NCI-H69 (cell line): ENCODE results near the gene PPP1R14C.
A peak's percentile ranks its signal among the peaks of the same experiment; 100 is the strongest.
"Not testable (repeated sequence)": the region's sequence is repeated elsewhere in the genome, so short reads cannot be mapped to it uniquely, and the experiment has no call there.

Experiments used
- DNase-seq: peaks from one replicate; lab custom pipeline; 2025; lab: John Stamatoyannopoulos, UW

The PPP1R14C gene

GRCh38 chr6:150169181-150169580 is 26.3 kb downstream of the PPP1R14C start:
- DNase-seq, result no peak

DNA sequence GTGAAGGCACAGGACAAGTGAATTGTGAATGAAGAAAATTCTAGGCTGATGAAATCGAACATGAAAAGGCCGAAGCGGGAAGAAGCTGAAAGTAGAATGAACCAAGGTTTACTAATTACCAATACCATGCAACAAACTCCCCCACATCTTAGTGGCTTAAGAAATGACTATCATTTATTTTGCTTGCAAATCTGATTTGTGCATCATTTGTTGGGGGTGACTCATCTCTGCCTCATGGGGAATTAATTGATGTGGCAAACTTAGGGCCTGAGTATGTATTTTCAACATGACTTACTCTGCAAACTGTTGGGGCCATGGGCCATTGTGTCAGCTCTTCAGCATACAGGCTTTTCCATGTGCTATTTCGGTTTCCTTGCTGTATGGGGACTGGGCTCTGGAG is 26.8 kb downstream of the PPP1R14C start:
- peak; percentile 17 for DNase-seq

- DNase-seq, result no peak
Measured at GRCh38 chr6:150172929-150173328, 30.1 kb downstream of the PPP1R14C start.

- peak; percentile 79 for DNase-seq
Measured at GRCh38 chr6:150175586-150176151, 32.8 kb downstream of the PPP1R14C start.

- DNase-seq, result peak; percentile 79
Measured at GRCh38 chr6:150176152-150176551, 33.3 kb downstream of the PPP1R14C start.

DNA sequence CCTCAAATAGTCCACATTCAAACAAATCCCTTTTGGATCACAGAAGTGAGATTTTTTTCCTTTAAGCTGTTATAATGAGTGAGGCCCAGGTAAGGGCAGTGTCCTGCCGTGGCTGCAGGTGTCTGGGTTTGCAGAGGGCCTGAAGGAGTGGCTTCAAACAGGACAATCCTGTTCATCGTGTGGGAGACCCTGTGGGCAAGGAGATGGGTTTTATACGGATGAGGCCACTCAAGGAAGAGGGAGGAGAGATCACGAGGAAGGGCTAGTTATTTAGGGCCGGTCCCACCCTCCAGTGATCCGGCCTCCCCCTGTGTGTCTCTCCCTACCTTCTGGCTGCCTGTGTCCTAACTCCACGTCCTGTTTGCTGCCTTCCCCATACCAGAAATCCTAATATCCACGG is 33.8 kb downstream of the PPP1R14C start:
- DNase-seq, result no peak

- no peak for DNase-seq
Measured at GRCh38 chr6:150177259-150177951, 34.6 kb downstream of the PPP1R14C start.

DNA sequence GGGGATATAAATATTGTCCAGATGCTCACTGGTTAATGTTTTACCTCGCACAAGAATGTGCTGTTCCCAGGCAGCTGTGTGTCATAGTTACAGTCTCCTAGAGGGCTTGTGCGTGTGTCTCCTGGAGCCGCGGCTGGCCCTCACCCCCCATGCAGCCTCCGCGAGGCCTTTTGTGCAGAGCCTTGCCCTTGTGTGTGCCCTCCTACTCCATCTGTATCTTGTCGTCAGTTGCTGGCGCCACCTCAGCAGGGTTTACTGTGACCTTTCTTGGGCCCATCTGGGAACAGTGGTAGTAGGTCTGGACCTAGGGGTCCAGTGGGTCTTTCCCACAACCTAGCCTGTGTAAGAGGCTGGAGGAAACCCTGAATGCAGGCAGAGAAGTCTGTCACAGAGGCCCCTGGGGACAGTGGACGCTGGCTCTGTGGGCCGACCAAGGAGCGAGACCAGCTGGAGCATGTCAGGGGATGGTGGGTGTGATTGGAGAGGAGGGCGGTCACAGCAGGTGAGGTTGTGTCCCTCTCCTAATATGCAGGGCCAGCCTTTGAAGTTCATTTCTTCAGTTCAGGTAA is 35.2 kb downstream of the PPP1R14C start:
- DNase-seq, result peak; percentile 66

DNA sequence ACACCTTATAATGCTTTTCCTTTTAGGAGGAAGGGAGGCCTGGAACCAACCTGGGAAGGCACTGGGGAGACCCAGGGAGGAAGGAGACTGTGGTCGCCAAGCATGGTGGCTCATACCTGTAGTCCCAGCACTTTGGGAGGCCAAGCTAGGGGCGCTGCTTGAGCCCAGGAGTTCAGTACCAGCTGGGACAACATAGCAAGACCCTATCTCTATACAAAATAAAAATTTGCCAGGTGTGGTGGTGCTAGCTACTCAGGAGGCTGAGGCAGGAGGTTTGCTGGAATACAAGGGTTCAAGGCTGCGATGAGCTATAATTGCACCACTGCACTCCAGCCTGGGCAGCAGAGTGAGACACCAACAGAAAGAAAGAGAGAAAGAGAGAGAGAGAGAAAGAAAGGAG is 36.2 kb downstream of the PPP1R14C start:
- no peak for DNase-seq

DNA sequence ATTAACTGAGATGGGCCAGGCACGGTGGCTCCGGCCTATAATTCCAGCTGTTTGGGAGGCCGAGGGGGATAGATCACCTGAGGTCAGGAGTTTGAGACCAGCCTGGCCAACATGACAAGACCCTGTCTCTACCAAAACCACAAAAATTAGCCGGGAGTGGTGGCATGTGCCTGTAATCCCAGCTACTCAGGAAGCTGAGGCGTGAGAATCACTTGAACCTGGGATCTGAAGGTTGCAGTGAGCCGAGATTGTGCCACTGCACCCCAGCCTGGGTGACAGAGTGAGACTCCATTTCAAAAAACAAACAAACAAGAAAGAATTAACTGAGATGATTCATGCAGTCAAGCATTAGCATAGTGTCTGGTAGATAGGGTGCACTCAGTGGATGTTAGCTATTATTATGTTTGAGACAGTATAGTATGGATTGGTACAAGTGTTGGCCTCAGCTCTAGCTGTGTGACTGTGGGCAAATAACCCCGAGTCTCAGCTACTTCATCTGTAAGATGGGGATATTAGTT is 37.1 kb downstream of the PPP1R14C start:
- DNase-seq, result not testable (repeated sequence)

DNA sequence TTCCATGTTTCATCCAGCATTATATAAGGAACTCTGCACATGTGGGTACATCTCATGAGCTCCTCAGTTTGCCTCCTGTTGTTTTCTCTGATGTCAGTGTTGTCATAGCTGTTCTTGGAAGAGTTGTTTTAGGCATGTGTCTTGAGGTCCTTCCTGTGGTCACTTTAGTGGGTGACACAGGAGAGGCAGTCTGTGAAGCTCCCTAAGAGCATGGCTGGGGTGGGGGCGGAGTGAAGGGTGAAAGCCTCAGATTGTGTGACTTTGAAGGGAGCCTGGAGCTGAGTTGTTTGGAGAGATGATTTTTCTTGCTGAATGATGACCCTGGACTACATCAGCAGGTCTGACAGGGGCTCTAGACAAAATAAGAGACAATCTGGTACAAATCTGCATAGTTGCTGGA is 37.7 kb downstream of the PPP1R14C start:
- DNase-seq, result no peak

DNA sequence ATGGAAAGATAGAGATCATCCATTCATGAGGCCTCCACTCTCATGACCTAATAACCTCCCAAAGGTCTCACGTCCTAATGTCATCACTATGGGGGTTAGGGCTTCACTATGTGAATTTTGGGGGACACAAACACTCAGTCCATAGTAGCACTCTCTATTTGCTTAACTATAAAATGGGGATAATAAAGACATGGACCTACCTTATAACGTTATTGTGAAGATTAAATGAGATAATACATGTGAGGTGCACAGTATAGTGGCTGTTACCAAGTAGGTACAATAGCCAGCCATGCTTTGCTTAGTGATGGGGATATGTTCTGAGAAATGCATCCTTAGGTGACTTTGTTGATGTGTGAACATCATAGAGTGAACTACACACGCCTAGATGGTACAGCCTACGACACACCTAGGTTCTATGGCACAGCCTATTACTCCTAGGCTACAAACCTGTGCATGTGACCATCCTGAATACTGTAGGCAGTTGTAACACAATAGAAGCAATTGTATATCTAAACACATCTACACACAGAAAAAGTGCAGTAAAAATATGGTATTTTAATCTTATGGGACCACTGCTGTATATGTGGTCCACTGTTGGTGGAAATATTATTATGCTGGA is 39.7 kb downstream of the PPP1R14C start:
- DNase-seq, result no peak

GRCh38 chr6:150183105-150183504 is 40.3 kb downstream of the PPP1R14C start:
- DNase-seq, result no peak

DNA sequence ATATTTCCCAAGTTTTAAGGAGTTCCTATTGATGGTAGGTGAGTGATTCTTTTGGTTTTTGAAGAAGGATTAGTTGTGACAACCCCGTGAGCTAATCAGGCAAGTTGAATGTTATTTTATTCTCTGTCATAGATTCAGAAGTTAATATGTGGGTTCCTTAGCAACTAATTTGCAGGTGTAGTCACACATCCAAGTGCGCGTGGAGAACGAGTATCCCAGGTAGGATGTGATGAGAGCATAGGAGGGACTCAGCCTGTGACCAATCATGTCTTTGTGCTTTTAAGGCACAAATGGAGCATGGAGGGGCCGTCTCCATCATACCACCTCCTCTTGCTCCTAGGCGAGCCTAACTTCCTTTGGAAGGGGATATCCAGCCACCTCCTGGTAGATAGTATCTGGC is 41.1 kb downstream of the PPP1R14C start:
- no peak for DNase-seq

- DNase-seq, result no peak
Measured at GRCh38 chr6:150184850-150185731, 42.2 kb downstream of the PPP1R14C start.

DNA sequence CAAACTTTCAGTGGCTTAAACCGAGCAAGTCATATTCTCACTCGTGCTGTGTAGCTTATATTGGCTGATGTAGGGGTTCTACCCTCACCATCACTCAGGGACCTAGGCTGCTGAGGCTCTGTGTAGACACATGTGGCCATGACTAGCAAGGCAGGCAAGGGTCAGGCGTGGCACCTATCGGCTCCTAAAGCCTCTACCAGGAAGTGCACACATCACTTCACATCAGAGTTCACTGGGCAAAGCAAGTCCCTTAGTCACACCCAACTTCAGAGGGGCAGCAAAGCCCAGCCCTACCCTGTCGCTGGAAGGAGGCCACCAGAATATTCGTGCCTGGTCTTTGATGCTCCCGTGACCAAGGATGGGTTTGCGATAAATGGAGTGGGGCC is 42.9 kb downstream of the PPP1R14C start:
- no peak for DNase-seq

GRCh38 chr6:150186129-150186898 is 43.5 kb downstream of the PPP1R14C start:
- no peak for DNase-seq

DNA sequence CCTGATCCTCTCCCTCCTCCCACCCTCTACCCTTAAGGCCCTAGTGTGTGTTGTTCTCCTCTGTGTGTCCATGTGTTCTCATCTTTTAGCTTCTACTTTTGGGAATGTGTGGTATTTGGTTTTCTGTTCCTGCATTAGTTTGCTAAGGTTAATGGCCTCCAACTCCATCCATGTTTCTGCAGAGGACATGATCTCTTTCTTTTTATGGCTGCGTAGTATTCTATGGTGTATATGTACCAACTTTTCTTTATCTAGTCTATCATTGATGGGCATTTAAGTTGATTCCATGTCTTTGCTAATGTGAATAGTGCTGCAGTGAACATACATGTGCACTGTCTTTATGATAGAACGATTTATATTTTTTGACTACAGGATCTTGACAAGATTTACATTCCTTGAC is 44.6 kb downstream of the PPP1R14C start:
- not testable (repeated sequence) for DNase-seq

DNA sequence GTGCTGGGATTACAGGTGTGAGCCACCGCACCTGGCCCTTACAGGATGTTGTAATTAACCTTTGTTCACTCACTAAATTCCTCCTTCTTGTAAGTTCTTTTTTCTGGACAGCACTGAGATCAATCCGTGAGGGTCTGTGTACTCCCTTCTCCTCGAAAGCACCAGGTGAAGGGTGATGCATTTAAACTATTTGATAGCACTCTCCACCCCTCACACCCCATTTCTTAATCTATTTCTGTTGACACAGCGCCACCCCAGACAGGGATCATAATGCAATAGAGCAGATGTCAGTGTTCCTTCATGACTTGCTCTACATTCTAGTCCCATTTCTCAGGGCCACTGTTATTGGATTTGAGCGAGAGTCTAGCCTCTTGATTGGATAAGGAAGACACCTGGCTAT is 46.3 kb downstream of the PPP1R14C start:
- peak; percentile 49 for DNase-seq

- no peak for DNase-seq
Measured at GRCh38 chr6:150191809-150192208, 49.0 kb downstream of the PPP1R14C start.

DNA sequence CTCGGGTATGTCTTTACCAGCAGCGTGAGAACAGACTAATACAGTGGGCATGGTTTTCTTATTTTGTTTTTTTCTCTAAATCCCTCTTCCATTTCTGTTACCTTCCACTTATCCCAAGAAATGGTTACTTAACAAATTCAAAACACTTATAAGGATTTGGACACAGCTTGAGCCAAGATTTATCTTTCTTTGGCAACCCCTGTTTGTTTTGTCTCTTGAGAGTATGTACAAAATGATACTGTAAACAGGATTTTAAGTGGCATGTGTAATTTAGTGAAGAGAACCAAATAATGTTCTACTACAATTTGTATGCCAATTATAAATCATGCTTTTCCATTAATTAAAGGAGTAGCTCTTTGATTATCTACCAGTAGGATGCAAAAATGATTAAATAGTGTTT is 51.4 kb downstream of the PPP1R14C start:
- DNase-seq, result peak; percentile 45
